Measurements from ENCODE around the gene PREP. TPM values are rescaled to one million over a fixed set of nuclear protein-coding genes. Genes with fewer than 3 reads are reported as not detected.

PREP gene
- total and polyA plus RNA-seq, 2 of the 8 experiments (the other 6 are each of a cell fraction or from before 2014, with no cell fraction given) = 26.8 to 70.0 TPM

DNA sequence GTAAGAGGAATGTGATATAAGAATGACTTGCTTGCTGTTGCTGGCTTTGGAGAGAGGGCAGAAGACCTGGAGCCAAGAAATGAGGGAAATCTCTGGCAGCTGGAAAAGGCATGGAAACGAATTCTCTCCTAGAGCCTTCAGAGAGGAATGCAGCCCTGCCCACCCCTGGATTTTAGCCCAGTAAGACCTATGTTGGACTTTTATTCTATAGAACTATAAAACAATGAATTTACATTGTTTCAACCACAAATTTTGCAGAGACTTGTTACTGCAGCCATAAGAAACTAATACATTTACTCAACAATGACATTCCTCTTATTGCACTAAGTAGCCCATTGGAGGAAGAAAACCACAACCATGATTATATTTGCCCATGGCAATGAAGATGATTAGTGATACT is 39.5 kb upstream of the PREP start (continued):
- TF ChIP-seq, protein P1, sequence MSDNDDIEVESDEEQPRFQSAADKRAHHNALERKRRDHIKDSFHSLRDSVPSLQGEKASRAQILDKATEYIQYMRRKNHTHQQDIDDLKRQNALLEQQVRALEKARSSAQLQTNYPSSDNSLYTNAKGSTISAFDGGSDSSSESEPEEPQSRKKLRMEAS (IDR thresholded peaks at IDR 0.05) = no peak

Measured in H1 (cell line).